Sigmoid colon (tissue), 4 donors: ENCODE data around the gene XNDC1N.

ENCODE experiments used
- CTCF ChIP-seq, 4 experiments: fragments of 450-650 bp in 3 of 4; fragments of 200-600 bp in 1 of 4; IDR thresholded peaks; one replicate each; pipeline ENCODE4 v1.5.1; 2016 to 2019; ENCODE audit warnings: antibody characterized with exemption in 4 of 4, mild to moderate bottlenecking in 3 of 4, moderate library complexity in 2 of 4
- EP300 ChIP-seq, 4 donors: sonication (generic); formaldehyde crosslinking; IDR thresholded peaks; one replicate each; pipeline ENCODE4 v1.6.1; 2017; ENCODE audit warnings: antibody characterized with exemption in 4 of 4
- POLR2A ChIP-seq, 2 donors: fragments of 450-650 bp; IDR thresholded peaks; one replicate each; pipeline ENCODE4 v1.6.1; 2016; ENCODE audit warnings: antibody characterized with exemption in 2 of 2, mild to moderate bottlenecking in 2 of 2, moderate library complexity in 2 of 2

- TF ChIP-seq CTCF (IDR thresholded peaks at IDR 0.05) = no peak
- no peak for TF ChIP-seq POLR2A (IDR thresholded peaks at IDR 0.05)
- TF ChIP-seq EP300 (IDR thresholded peaks at IDR 0.05) = no peak
These were observed 8.4 kb upstream of the XNDC1N start for GRCh38 chr11:71936825-71937224.
